HG03108 (cell line): Measurements from ENCODE around the gene NCOR1.
"Not testable (repeated sequence)": the region's sequence is repeated elsewhere in the genome, so short reads cannot be mapped to it uniquely, and the experiment has no call there.

ENCODE experiments used
- ATAC-seq: cut with Tn5 transposase; IDR thresholded peaks from one replicate; pipeline ENCODE4 v1.9.1; 2021; ENCODE audit warnings: moderate library complexity; ENCODE audit not compliant: unreplicated experiment

Gene NCOR1

GRCh38 chr17:16215965-16216316, 607 bp upstream of the NCOR1 start:
- no peak for ATAC-seq

- peak; percentile 34 for ATAC-seq
These were observed 397 bp downstream of the NCOR1 start for GRCh38 chr17:16215002-16215272.

- ATAC-seq, result no peak
These were observed 938 bp downstream of the NCOR1 start for GRCh38 chr17:16214190-16215001.

- ATAC-seq, result no peak
These were observed 2.5 kb downstream of the NCOR1 start for GRCh38 chr17:16212793-16213192.

- no peak for ATAC-seq
These were observed 3.7 kb downstream of the NCOR1 start for GRCh38 chr17:16211590-16211989.

- not testable (repeated sequence) for ATAC-seq
These were observed 10.6 kb downstream of the NCOR1 start for GRCh38 chr17:16204763-16205162.

GRCh38 chr17:16202554-16203500, 12.5 kb downstream of the NCOR1 start:
- ATAC-seq, result not testable (repeated sequence)

GRCh38 chr17:16201693-16202131, 13.6 kb downstream of the NCOR1 start:
- ATAC-seq, result not testable (repeated sequence)

GRCh38 chr17:16199093-16199492, 16.2 kb downstream of the NCOR1 start:
- no peak for ATAC-seq

GRCh38 chr17:16197276-16197675, 18.1 kb downstream of the NCOR1 start:
- no peak for ATAC-seq

GRCh38 chr17:16194307-16194835, 21.0 kb downstream of the NCOR1 start:
- not testable (repeated sequence) for ATAC-seq

- no peak for ATAC-seq
These were observed 23.7 kb downstream of the NCOR1 start for GRCh38 chr17:16191604-16192003.

GRCh38 chr17:16190703-16191360, 24.5 kb downstream of the NCOR1 start:
- ATAC-seq, result no peak

- no peak for ATAC-seq
These were observed 25.5 kb downstream of the NCOR1 start for GRCh38 chr17:16189791-16190348.

- no peak for ATAC-seq
These were observed 27.7 kb downstream of the NCOR1 start for GRCh38 chr17:16187642-16188041.

GRCh38 chr17:16181581-16181980, 33.8 kb downstream of the NCOR1 start:
- ATAC-seq, result no peak

- ATAC-seq, result no peak
These were observed 36.5 kb downstream of the NCOR1 start for GRCh38 chr17:16178836-16179235.

- no peak for ATAC-seq
These were observed 43.7 kb downstream of the NCOR1 start for GRCh38 chr17:16171613-16172012.

GRCh38 chr17:16166766-16167165, 48.6 kb downstream of the NCOR1 start:
- ATAC-seq, result not testable (repeated sequence)

GRCh38 chr17:16158714-16159113, 56.6 kb downstream of the NCOR1 start:
- ATAC-seq, result no peak

GRCh38 chr17:16155536-16155935, 59.8 kb downstream of the NCOR1 start:
- no peak for ATAC-seq
